Stimulated activated CD4-positive, alpha-beta T cell treated with anti-CD3 and anti-CD28 coated beads, Interleukin-1b, Interleukin-23, amount 100 ng/mL, for 1 hour (primary cell): ENCODE measurements around the gene DSG3.

Experiments
- DNase-seq, 2 donors: peaks; one replicate each; pipeline ENCODE4 v3.0.0-alpha.2; 2020; ENCODE audit warnings: low read depth in 2 of 2

Gene DSG3

GRCh38 chr18:31447530-31448191, at the start of gene DSG3:
DSG3 (plus strand) TSS chr18:31447741; CDS start chr18:31447878, 137 bp downstream.
- no peak for DNase-seq

- no peak for DNase-seq
Measured at GRCh38 chr18:31398191-31398590, 49.4 kb upstream of the DSG3 start.

GRCh38 chr18:31399306-31400032, 48.1 kb upstream of the DSG3 start:
- no peak for DNase-seq

- no peak for DNase-seq
Measured at GRCh38 chr18:31401156-31402025, 46.1 kb upstream of the DSG3 start.

GRCh38 chr18:31402026-31402373, 45.5 kb upstream of the DSG3 start:
- DNase-seq = no peak

- DNase-seq = no peak
Measured at GRCh38 chr18:31403409-31403808, 44.1 kb upstream of the DSG3 start.

GRCh38 chr18:31407649-31408048, 39.9 kb upstream of the DSG3 start:
- DNase-seq = no peak

GRCh38 chr18:31409276-31409675, 38.3 kb upstream of the DSG3 start:
- DNase-seq = no peak

- DNase-seq = no peak
Measured at GRCh38 chr18:31410716-31411483, 36.6 kb upstream of the DSG3 start.

- no peak for DNase-seq
Measured at GRCh38 chr18:31413137-31413536, 34.4 kb upstream of the DSG3 start.

GRCh38 chr18:31417850-31418249, 29.7 kb upstream of the DSG3 start:
- DNase-seq = no peak

- DNase-seq = no peak
Measured at GRCh38 chr18:31419457-31419932, 28.0 kb upstream of the DSG3 start.

GRCh38 chr18:31420032-31420431, 27.5 kb upstream of the DSG3 start:
- DNase-seq = no peak

GRCh38 chr18:31420524-31420923, 27.0 kb upstream of the DSG3 start:
- DNase-seq = no peak

GRCh38 chr18:31424383-31424988, 23.1 kb upstream of the DSG3 start:
- no peak for DNase-seq

GRCh38 chr18:31426021-31426420, 21.5 kb upstream of the DSG3 start:
- no peak for DNase-seq

GRCh38 chr18:31426871-31427406, 20.6 kb upstream of the DSG3 start:
- DNase-seq = no peak

- no peak for DNase-seq
Measured at GRCh38 chr18:31428211-31428610, 19.3 kb upstream of the DSG3 start.

- DNase-seq = no peak
Measured at GRCh38 chr18:31429623-31430022, 17.9 kb upstream of the DSG3 start.

GRCh38 chr18:31430072-31430471, 17.5 kb upstream of the DSG3 start:
- no peak for DNase-seq

GRCh38 chr18:31430554-31430953, 17.0 kb upstream of the DSG3 start:
- DNase-seq = no peak
